Large intestine (tissue), 3 donors: Measurements from ENCODE around the gene KIFBP. TPM values are rescaled to one million over a fixed set of nuclear protein-coding genes. Genes with fewer than 3 reads are reported as not detected.

Experiments used
- DNase-seq, 2 donors: peaks; one replicate each; pipeline versions ENCODE4 v3.0.0 to v3.0.0-alpha.2; 2013
- H3K27ac ChIP-seq: one replicate; pipeline ENCODE4 v1.5.1; 2013; ENCODE audit warnings: low read length
- H3K27me3 ChIP-seq: 2 replicates; pipeline ENCODE4 v1.6.1; 2013; ENCODE audit warnings: low read length; ENCODE audit not compliant: control insufficient read depth, insufficient read depth
- H3K36me3 ChIP-seq: 2 replicates; pipeline ENCODE4 v1.6.1; 2013; ENCODE audit warnings: low read length; ENCODE audit not compliant: control insufficient read depth, insufficient read depth
- H3K4me1 ChIP-seq: one replicate; pipeline ENCODE4 v1.6.1; 2013; ENCODE audit warnings: low read length; ENCODE audit not compliant: control insufficient read depth, insufficient read depth
- H3K4me3 ChIP-seq: one replicate; pipeline ENCODE4 v1.5.1; 2013; ENCODE audit warnings: low read length
- H3K9me3 ChIP-seq: one replicate; pipeline ENCODE4 v1.6.1; 2013; ENCODE audit warnings: mild to moderate bottlenecking, low read depth, low read length, moderate library complexity; ENCODE audit not compliant: control insufficient read depth
- WGBS: methylation state at CpG from one replicate; pipeline ENCODE4 v1.1.5; 2013; ENCODE audit warnings: low lambda C conversion rate; ENCODE audit not compliant: insufficient coverage; 5-methylcytosine and 5-hydroxymethylcytosine counted together
- polyA plus RNA-seq: library from polyadenylated mRNA; unstranded; fragments of 120-200 nt; gene quantifications from one replicate; pipeline ENCODE4 v1.2.1, GENCODE V29; 2013

The KIFBP gene
- polyA plus RNA-seq, 1 donor = 21.8 TPM

- Histone ChIP-seq H3K36me3 (no peaks in the 10 kb centered on the region), H3K27me3 (no peaks in the 10 kb centered on the region), H3K4me3 (no peak overlapping the region), H3K9me3 (no peaks in the 10 kb centered on the region), H3K4me1 (no peaks in the 10 kb centered on the region), H3K27ac (no peak overlapping the region)
- no CpG with 5 or more reads among the region's 6 CpGs for WGBS
- no peak for DNase-seq
Measured at GRCh38 chr10:69049566-69049961, 61.0 kb downstream of the KIFBP start.

- WGBS = 100% methylated on average over 1 of the region's 3 CpGs
- Histone ChIP-seq H3K9me3 (no peaks in the 10 kb centered on the region), H3K27ac (no peak overlapping the region), H3K36me3 (no peaks in the 10 kb centered on the region), H3K4me3 (no peak overlapping the region), H3K4me1 (no peaks in the 10 kb centered on the region), H3K27me3 (no peaks in the 10 kb centered on the region)
- DNase-seq = no peak
Measured at GRCh38 chr10:69051303-69051702, 62.7 kb downstream of the KIFBP start.

- Histone ChIP-seq H3K27me3 (no peaks in the 10 kb centered on the region), H3K9me3 (no peaks in the 10 kb centered on the region), H3K4me1 (no peaks in the 10 kb centered on the region), H3K27ac (no peak overlapping the region), H3K36me3 (no peaks in the 10 kb centered on the region), H3K4me3 (no peak overlapping the region)
- DNase-seq = no peak
- WGBS = 80% methylated on average over 1 of the region's 10 CpGs
Measured at GRCh38 chr10:69051710-69052487, 63.3 kb downstream of the KIFBP start.

GRCh38 chr10:69052736-69053135 is 64.1 kb downstream of the KIFBP start:
- no peaks in the 10 kb centered on the region for H3K27me3 ChIP-seq
- WGBS = 73% methylated on average over 2 of the region's 6 CpGs
- no peak overlapping the region for H3K27ac ChIP-seq

GRCh38 chr10:69055241-69055640 is 66.6 kb downstream of the KIFBP start:
- Histone ChIP-seq H3K36me3 (no peaks in the 10 kb centered on the region), H3K9me3 (no peaks in the 10 kb centered on the region), H3K4me3 (no peak overlapping the region), H3K27me3 (no peaks in the 10 kb centered on the region), H3K4me1 (no peaks in the 10 kb centered on the region), H3K27ac (no peak overlapping the region)
- WGBS = no CpG with 5 or more reads among the region's 2 CpGs
- no peak for DNase-seq

More at GRCh38 chr10:69052736-69053135, 64.1 kb downstream of the KIFBP start:
- no peak for DNase-seq
- Histone ChIP-seq H3K4me3 (no peak overlapping the region), H3K36me3 (no peaks in the 10 kb centered on the region), H3K9me3 (no peaks in the 10 kb centered on the region), H3K4me1 (no peaks in the 10 kb centered on the region)

GRCh38 chr10:69056129-69056528 is 67.5 kb downstream of the KIFBP start:
- no peak for DNase-seq
- no peak overlapping the region for H3K4me3 ChIP-seq
- H3K36me3 ChIP-seq = no peaks in the 10 kb centered on the region
- peak overlapping the region; percentile 23 for H3K27ac ChIP-seq
- no peaks in the 10 kb centered on the region for H3K4me1 ChIP-seq
- no peaks in the 10 kb centered on the region for H3K9me3 ChIP-seq
- WGBS = no CpG with 5 or more reads among the region's 7 CpGs
- no peaks in the 10 kb centered on the region for H3K27me3 ChIP-seq

- H3K27ac ChIP-seq = peak overlapping the region; percentile 23
- WGBS = no CpG with 5 or more reads among the region's 14 CpGs
Measured at GRCh38 chr10:69056536-69057260, 68.1 kb downstream of the KIFBP start.

GRCh38 chr10:69057261-69057950 is 68.8 kb downstream of the KIFBP start:
- peak overlapping the region; percentile 42 for H3K27ac ChIP-seq
- H3K9me3 ChIP-seq = no peaks in the 10 kb centered on the region
- no peak overlapping the region for H3K4me3 ChIP-seq
- DNase-seq = peak in 1 of 2 donors; percentile 14
- no CpG with 5 or more reads among the region's 14 CpGs for WGBS
- H3K4me1 ChIP-seq = peaks cover 6% of the 10 kb centered on the region
- no peaks in the 10 kb centered on the region for H3K27me3 ChIP-seq
- H3K36me3 ChIP-seq = no peaks in the 10 kb centered on the region

More at GRCh38 chr10:69056536-69057260, 68.1 kb downstream of the KIFBP start:
- H3K9me3 ChIP-seq = no peaks in the 10 kb centered on the region
- peaks cover under 1% of the 10 kb centered on the region for H3K4me1 ChIP-seq
- no peaks in the 10 kb centered on the region for H3K27me3 ChIP-seq
- no peak for DNase-seq
- no peaks in the 10 kb centered on the region for H3K36me3 ChIP-seq
- no peak overlapping the region for H3K4me3 ChIP-seq

- no CpG with 5 or more reads among the region's 1 CpG for WGBS
- DNase-seq = no peak
- no peaks in the 10 kb centered on the region for H3K9me3 ChIP-seq
Measured at GRCh38 chr10:69057951-69058297, 69.3 kb downstream of the KIFBP start.

GRCh38 chr10:69060127-69060798 is 71.7 kb downstream of the KIFBP start:
- Histone ChIP-seq H3K4me1 (peaks cover 6% of the 10 kb centered on the region), H3K4me3 (no peak overlapping the region), H3K27me3 (peaks cover 3% of the 10 kb centered on the region), H3K36me3 (no peaks in the 10 kb centered on the region), H3K27ac (no peak overlapping the region), H3K9me3 (no peaks in the 10 kb centered on the region)
- no peak for DNase-seq
- WGBS = 100% methylated on average over 1 of the region's 8 CpGs

More at GRCh38 chr10:69057951-69058297, 69.3 kb downstream of the KIFBP start:
- no peaks in the 10 kb centered on the region for H3K36me3 ChIP-seq
- no peak overlapping the region for H3K4me3 ChIP-seq
- H3K27ac ChIP-seq = no peak overlapping the region
- H3K27me3 ChIP-seq = no peaks in the 10 kb centered on the region
- H3K4me1 ChIP-seq = peaks cover 6% of the 10 kb centered on the region
